ENCODE data around the gene LURAP1L.

Gene LURAP1L

GRCh38 chr9:12776513-12777055 lies 1.8 kb downstream of the LURAP1L start:
- H3K4me3 ChIP-seq (ENCODE audit: low read depth, low read length): peak overlapping the region; percentile 96
- peak overlapping the region; percentile 96 for H3K27ac ChIP-seq (ENCODE audit: low read depth, low read length)
- no peak overlapping the region for H2AFZ ChIP-seq (ENCODE audit: low read length, unreplicated experiment)
- peaks cover 14% of the 10 kb centered on the region; the same call in 1 of the 2 replicates for H3K36me3 ChIP-seq (ENCODE audit: insufficient read depth, low read length)
- peaks cover 33% of the 10 kb centered on the region for H3K4me1 ChIP-seq (ENCODE audit: control insufficient read depth, insufficient read depth, low read length, unreplicated experiment)
- peaks cover 53% of the 10 kb centered on the region for H3K79me2 ChIP-seq (ENCODE audit: control insufficient read depth, insufficient read depth, low read length, unreplicated experiment)
- H3K27me3 ChIP-seq (ENCODE audit: insufficient read depth, low read length): no peaks in the 10 kb centered on the region

DNA sequence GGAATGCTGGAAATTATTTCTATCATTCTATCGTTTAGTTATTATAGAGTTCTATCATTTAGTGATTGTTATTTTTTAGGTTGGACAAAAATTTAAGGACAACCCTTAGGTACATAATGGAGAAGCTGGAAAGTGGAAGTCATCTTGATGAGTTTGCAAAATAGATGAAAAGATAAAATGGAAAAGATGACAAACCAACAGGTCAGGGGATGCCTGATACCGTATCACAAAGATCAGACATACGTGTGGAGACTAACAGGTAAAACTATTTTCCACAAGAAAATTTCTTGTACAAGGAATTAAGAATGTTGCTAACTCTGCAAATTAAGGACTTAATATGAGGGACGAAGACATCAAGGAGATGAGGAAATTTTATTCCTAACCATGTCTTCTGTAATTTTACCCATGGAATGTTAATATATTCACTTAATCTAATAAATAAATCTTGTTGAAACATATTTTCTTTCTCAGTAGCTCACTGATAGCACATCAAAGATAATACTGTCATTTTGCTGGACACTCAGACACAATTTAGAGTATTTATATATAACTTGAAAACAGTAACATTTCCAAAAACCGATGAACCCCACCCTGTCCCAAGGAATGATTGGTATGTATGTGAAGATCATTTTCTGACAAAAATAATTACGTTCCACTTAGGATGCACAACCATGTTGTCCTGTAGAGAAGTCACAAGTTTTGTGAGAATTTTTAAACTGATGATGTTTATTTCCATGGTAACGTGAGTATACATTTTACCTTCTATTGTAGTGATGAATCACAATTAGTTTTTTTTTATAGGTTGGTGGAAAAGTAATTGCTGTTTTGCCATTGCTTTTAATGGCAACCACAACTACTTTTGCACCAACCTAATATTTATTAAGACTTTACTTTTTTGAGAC lies 2.6 kb downstream of the LURAP1L start:
- H3K79me2 ChIP-seq (ENCODE audit: control insufficient read depth, insufficient read depth, low read length, unreplicated experiment): peaks cover 61% of the 10 kb centered on the region
- peak overlapping the region; percentile 96 for H3K4me3 ChIP-seq (ENCODE audit: low read depth, low read length)
- H3K27me3 ChIP-seq (ENCODE audit: insufficient read depth, low read length): no peaks in the 10 kb centered on the region
- peak overlapping the region; percentile 96 for H3K27ac ChIP-seq (ENCODE audit: low read depth, low read length)
- H2AFZ ChIP-seq (ENCODE audit: low read length, unreplicated experiment): no peak overlapping the region
- peaks cover 20% of the 10 kb centered on the region; the same call in 1 of the 2 replicates for H3K36me3 ChIP-seq (ENCODE audit: insufficient read depth, low read length)
- peaks cover 25% of the 10 kb centered on the region for H3K4me1 ChIP-seq (ENCODE audit: control insufficient read depth, insufficient read depth, low read length, unreplicated experiment)

- Histone ChIP-seq H3K27me3 (ENCODE audit: insufficient read depth, low read length) (no peaks in the 10 kb centered on the region), H3K4me3 (ENCODE audit: low read depth, low read length) (peak overlapping the region; percentile 96), H3K27ac (ENCODE audit: low read depth, low read length) (peak overlapping the region; percentile 96), H3K79me2 (ENCODE audit: control insufficient read depth, insufficient read depth, low read length, unreplicated experiment) (peaks cover 72% of the 10 kb centered on the region), H3K4me1 (ENCODE audit: control insufficient read depth, insufficient read depth, low read length, unreplicated experiment) (peaks cover 21% of the 10 kb centered on the region), H2AFZ (ENCODE audit: low read length, unreplicated experiment) (no peak overlapping the region), H3K36me3 (ENCODE audit: insufficient read depth, low read length) (peaks cover 27% of the 10 kb centered on the region)
Measured at GRCh38 chr9:12778389-12778788, 3.6 kb downstream of the LURAP1L start.

DNA sequence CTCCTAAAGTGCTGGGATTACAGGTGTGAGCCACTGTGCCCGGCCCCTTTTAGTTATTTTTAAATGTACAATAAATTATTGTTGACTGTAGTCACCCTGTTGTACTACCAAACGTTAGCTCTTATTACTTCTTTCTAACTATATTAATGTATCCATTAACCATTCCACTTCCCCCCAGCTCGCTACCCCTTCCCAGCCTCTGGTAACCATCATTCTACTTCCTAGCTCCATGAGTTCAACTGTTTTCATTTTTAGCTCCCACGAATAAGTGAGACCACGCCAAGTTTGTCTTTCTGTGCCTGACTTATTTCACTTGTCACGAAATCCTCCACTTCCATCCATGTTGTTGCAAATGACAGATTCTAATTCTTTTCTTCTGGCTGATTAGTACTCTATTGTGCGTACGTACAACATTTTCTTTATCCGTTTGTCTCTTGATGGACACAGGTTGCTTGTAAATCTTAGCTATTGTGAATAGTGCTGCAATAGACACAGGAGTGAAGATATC lies 6.5 kb downstream of the LURAP1L start:
- peaks cover 29% of the 10 kb centered on the region for H3K36me3 ChIP-seq (ENCODE audit: insufficient read depth, low read length)
- H3K4me3 ChIP-seq (ENCODE audit: low read depth, low read length): no peak overlapping the region
- no peak overlapping the region for H3K27ac ChIP-seq (ENCODE audit: low read depth, low read length)
- peaks cover 79% of the 10 kb centered on the region for H3K79me2 ChIP-seq (ENCODE audit: control insufficient read depth, insufficient read depth, low read length, unreplicated experiment)
- H3K4me1 ChIP-seq (ENCODE audit: control insufficient read depth, insufficient read depth, low read length, unreplicated experiment): peaks cover 45% of the 10 kb centered on the region
- no peaks in the 10 kb centered on the region for H3K27me3 ChIP-seq (ENCODE audit: insufficient read depth, low read length)
- no peak overlapping the region for H2AFZ ChIP-seq (ENCODE audit: low read length, unreplicated experiment)

- H3K4me3 ChIP-seq (ENCODE audit: low read depth, low read length): peak overlapping the region; percentile 12; the same call in 1 of the 2 replicates
- H3K36me3 ChIP-seq (ENCODE audit: insufficient read depth, low read length): peaks cover 29% of the 10 kb centered on the region
- peaks cover 40% of the 10 kb centered on the region for H3K4me1 ChIP-seq (ENCODE audit: control insufficient read depth, insufficient read depth, low read length, unreplicated experiment)
- H2AFZ ChIP-seq (ENCODE audit: low read length, unreplicated experiment): no peak overlapping the region
- peak overlapping the region; percentile 97 for H3K27ac ChIP-seq (ENCODE audit: low read depth, low read length)
- no peaks in the 10 kb centered on the region for H3K27me3 ChIP-seq (ENCODE audit: insufficient read depth, low read length)
- peaks cover 65% of the 10 kb centered on the region for H3K79me2 ChIP-seq (ENCODE audit: control insufficient read depth, insufficient read depth, low read length, unreplicated experiment)
Measured at GRCh38 chr9:12783767-12784460, 9.1 kb downstream of the LURAP1L start.

GRCh38 chr9:12784461-12785259 lies 9.8 kb downstream of the LURAP1L start:
- H3K27me3 ChIP-seq (ENCODE audit: insufficient read depth, low read length): no peaks in the 10 kb centered on the region
- H3K4me3 ChIP-seq (ENCODE audit: low read depth, low read length): peak overlapping the region; percentile 28; the same call in 1 of the 2 replicates
- H3K79me2 ChIP-seq (ENCODE audit: control insufficient read depth, insufficient read depth, low read length, unreplicated experiment): peaks cover 67% of the 10 kb centered on the region
- no peak overlapping the region for H2AFZ ChIP-seq (ENCODE audit: low read length, unreplicated experiment)
- peaks cover 44% of the 10 kb centered on the region for H3K4me1 ChIP-seq (ENCODE audit: control insufficient read depth, insufficient read depth, low read length, unreplicated experiment)
- peaks cover 26% of the 10 kb centered on the region for H3K36me3 ChIP-seq (ENCODE audit: insufficient read depth, low read length)
- H3K27ac ChIP-seq (ENCODE audit: low read depth, low read length): peak overlapping the region; percentile 97

- Histone ChIP-seq H3K4me3 (ENCODE audit: low read depth, low read length) (peak overlapping the region; percentile 28; the same call in 1 of the 2 replicates), H3K79me2 (ENCODE audit: control insufficient read depth, insufficient read depth, low read length, unreplicated experiment) (peaks cover 64% of the 10 kb centered on the region), H3K27me3 (ENCODE audit: insufficient read depth, low read length) (no peaks in the 10 kb centered on the region), H3K27ac (ENCODE audit: low read depth, low read length) (peak overlapping the region; percentile 97), H2AFZ (ENCODE audit: low read length, unreplicated experiment) (no peak overlapping the region), H3K36me3 (ENCODE audit: insufficient read depth, low read length) (peaks cover 20% of the 10 kb centered on the region), H3K4me1 (ENCODE audit: control insufficient read depth, insufficient read depth, low read length, unreplicated experiment) (peaks cover 44% of the 10 kb centered on the region)
Measured at GRCh38 chr9:12785260-12785770, 10.5 kb downstream of the LURAP1L start.

DNA sequence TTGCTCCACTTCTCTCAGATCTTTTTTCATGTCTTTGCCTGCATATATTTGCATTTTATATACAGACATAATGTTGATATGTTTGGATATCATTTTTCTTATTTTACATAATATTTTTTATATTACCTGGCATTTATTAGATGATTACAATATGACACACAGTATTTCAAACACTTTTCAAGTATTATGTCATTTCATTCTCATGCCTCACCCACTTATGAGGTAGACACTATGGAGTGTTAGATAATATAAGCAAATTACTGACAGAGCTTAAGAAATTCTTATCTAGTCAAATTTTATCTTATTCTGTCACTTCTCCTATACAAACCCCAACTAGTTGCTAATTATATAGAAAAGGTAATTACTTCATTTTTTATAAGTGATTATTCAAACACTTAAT lies 11.1 kb downstream of the LURAP1L start:
- H3K4me1 ChIP-seq (ENCODE audit: control insufficient read depth, insufficient read depth, low read length, unreplicated experiment): peaks cover 49% of the 10 kb centered on the region
- H3K36me3 ChIP-seq (ENCODE audit: insufficient read depth, low read length): peaks cover 18% of the 10 kb centered on the region
- no peaks in the 10 kb centered on the region for H3K27me3 ChIP-seq (ENCODE audit: insufficient read depth, low read length)
- H3K79me2 ChIP-seq (ENCODE audit: control insufficient read depth, insufficient read depth, low read length, unreplicated experiment): peaks cover 64% of the 10 kb centered on the region
- H2AFZ ChIP-seq (ENCODE audit: low read length, unreplicated experiment): no peak overlapping the region
- no peak overlapping the region for H3K4me3 ChIP-seq (ENCODE audit: low read depth, low read length)
- peak overlapping the region; percentile 97 for H3K27ac ChIP-seq (ENCODE audit: low read depth, low read length)

GRCh38 chr9:12790001-12790400 lies 15.2 kb downstream of the LURAP1L start:
- Histone ChIP-seq H3K27ac (ENCODE audit: low read depth, low read length) (peak overlapping the region; percentile 39), H3K4me3 (ENCODE audit: low read depth, low read length) (no peak overlapping the region), H2AFZ (ENCODE audit: low read length, unreplicated experiment) (no peak overlapping the region), H3K36me3 (ENCODE audit: insufficient read depth, low read length) (no peaks in the 10 kb centered on the region), H3K27me3 (ENCODE audit: insufficient read depth, low read length) (no peaks in the 10 kb centered on the region), H3K79me2 (ENCODE audit: control insufficient read depth, insufficient read depth, low read length, unreplicated experiment) (peaks cover 56% of the 10 kb centered on the region), H3K4me1 (ENCODE audit: control insufficient read depth, insufficient read depth, low read length, unreplicated experiment) (peaks cover 67% of the 10 kb centered on the region)

GRCh38 chr9:12790883-12791282 lies 16.1 kb downstream of the LURAP1L start:
- no peak overlapping the region for H3K4me3 ChIP-seq (ENCODE audit: low read depth, low read length)
- no peak overlapping the region for H2AFZ ChIP-seq (ENCODE audit: low read length, unreplicated experiment)
- H3K27ac ChIP-seq (ENCODE audit: low read depth, low read length): no peak overlapping the region
- peaks cover 58% of the 10 kb centered on the region for H3K4me1 ChIP-seq (ENCODE audit: control insufficient read depth, insufficient read depth, low read length, unreplicated experiment)
- H3K79me2 ChIP-seq (ENCODE audit: control insufficient read depth, insufficient read depth, low read length, unreplicated experiment): peaks cover 52% of the 10 kb centered on the region
- H3K36me3 ChIP-seq (ENCODE audit: insufficient read depth, low read length): no peaks in the 10 kb centered on the region
- H3K27me3 ChIP-seq (ENCODE audit: insufficient read depth, low read length): no peaks in the 10 kb centered on the region

All from ACC112 (cell line).